Stimulated activated naive CD8-positive, alpha-beta T cell treated with anti-CD3 and anti-CD28 coated beads, Interleukin-15, Interleukin-2, amounts not matched to agents 100 ng/mL and 50 ng/mL, for 24 hours (primary cell): ENCODE results near the gene LACRT.

Experiments used
- H3K27ac Mint-ChIP-seq: one replicate; pipeline ENCODE4 v1.8.0; 2021; ENCODE audit warnings: mild to moderate bottlenecking, mixed read lengths
- H3K27me3 Mint-ChIP-seq: one replicate; pipeline ENCODE4 v1.8.0; 2021; ENCODE audit warnings: mixed read lengths
- H3K36me3 Mint-ChIP-seq: one replicate; pipeline ENCODE4 v1.8.0; 2021; ENCODE audit warnings: low read depth, mixed read lengths
- H3K4me1 Mint-ChIP-seq: one replicate; pipeline ENCODE4 v1.8.0; 2021; ENCODE audit warnings: low read depth, mixed read lengths
- H3K4me3 Mint-ChIP-seq: one replicate; pipeline ENCODE4 v1.8.0; 2021; ENCODE audit warnings: mild to moderate bottlenecking, mixed read lengths
- H3K9me3 Mint-ChIP-seq: one replicate; pipeline ENCODE4 v1.8.0; 2021; ENCODE audit warnings: mixed read lengths

LACRT gene

GRCh38 chr12:54622463-54623183, 12.1 kb downstream of the LACRT start:
- Mint-ChIP-seq H3K4me1 (no peaks in the 10 kb centered on the region), H3K27me3 (peaks cover 69% of the 10 kb centered on the region), H3K36me3 (no peaks in the 10 kb centered on the region), H3K9me3 (peaks cover 7% of the 10 kb centered on the region), H3K27ac (no peak overlapping the region), H3K4me3 (no peak overlapping the region)

GRCh38 chr12:54616933-54617680, 17.6 kb downstream of the LACRT start:
- Mint-ChIP-seq H3K27me3 (peaks cover 44% of the 10 kb centered on the region), H3K27ac (no peak overlapping the region), H3K4me1 (peaks cover 7% of the 10 kb centered on the region), H3K36me3 (no peaks in the 10 kb centered on the region), H3K9me3 (no peaks in the 10 kb centered on the region), H3K4me3 (no peak overlapping the region)

- Mint-ChIP-seq H3K36me3 (no peaks in the 10 kb centered on the region), H3K4me3 (no peak overlapping the region), H3K27ac (no peak overlapping the region), H3K9me3 (no peaks in the 10 kb centered on the region), H3K27me3 (peaks cover 22% of the 10 kb centered on the region), H3K4me1 (peaks cover 7% of the 10 kb centered on the region)
Observed at GRCh38 chr12:54612225-54612750, 22.4 kb downstream of the LACRT start.

- no peak overlapping the region for H3K4me3 Mint-ChIP-seq
- no peak overlapping the region for H3K27ac Mint-ChIP-seq
- peaks cover 1% of the 10 kb centered on the region for H3K4me1 Mint-ChIP-seq
- H3K27me3 Mint-ChIP-seq: peaks cover 16% of the 10 kb centered on the region
- H3K9me3 Mint-ChIP-seq: no peaks in the 10 kb centered on the region
- H3K36me3 Mint-ChIP-seq: no peaks in the 10 kb centered on the region
Observed at GRCh38 chr12:54611715-54612149, 23.0 kb downstream of the LACRT start.

GRCh38 chr12:54608769-54609168, 25.9 kb downstream of the LACRT start:
- no peaks in the 10 kb centered on the region for H3K9me3 Mint-ChIP-seq
- H3K36me3 Mint-ChIP-seq: no peaks in the 10 kb centered on the region
- peak overlapping the region; percentile 29 for H3K27ac Mint-ChIP-seq
- no peaks in the 10 kb centered on the region for H3K4me1 Mint-ChIP-seq
- no peak overlapping the region for H3K4me3 Mint-ChIP-seq
- peaks cover 3% of the 10 kb centered on the region for H3K27me3 Mint-ChIP-seq

- Mint-ChIP-seq H3K27me3 (no peaks in the 10 kb centered on the region), H3K36me3 (no peaks in the 10 kb centered on the region), H3K4me1 (peaks cover 2% of the 10 kb centered on the region), H3K9me3 (no peaks in the 10 kb centered on the region), H3K27ac (no peak overlapping the region), H3K4me3 (no peak overlapping the region)
Observed at GRCh38 chr12:54608156-54608555, 26.5 kb downstream of the LACRT start.

GRCh38 chr12:54606556-54606955, 28.1 kb downstream of the LACRT start:
- no peak overlapping the region for H3K4me3 Mint-ChIP-seq
- H3K9me3 Mint-ChIP-seq: no peaks in the 10 kb centered on the region
- no peak overlapping the region for H3K27ac Mint-ChIP-seq
- no peaks in the 10 kb centered on the region for H3K27me3 Mint-ChIP-seq
- H3K4me1 Mint-ChIP-seq: peaks cover 4% of the 10 kb centered on the region
- no peaks in the 10 kb centered on the region for H3K36me3 Mint-ChIP-seq

- Mint-ChIP-seq H3K4me3 (no peak overlapping the region), H3K36me3 (no peaks in the 10 kb centered on the region), H3K27ac (no peak overlapping the region), H3K9me3 (no peaks in the 10 kb centered on the region), H3K4me1 (peaks cover 4% of the 10 kb centered on the region), H3K27me3 (no peaks in the 10 kb centered on the region)
Observed at GRCh38 chr12:54605138-54605970, 29.3 kb downstream of the LACRT start.

GRCh38 chr12:54604436-54604835, 30.3 kb downstream of the LACRT start:
- Mint-ChIP-seq H3K4me3 (no peak overlapping the region), H3K27ac (no peak overlapping the region), H3K4me1 (peaks cover 4% of the 10 kb centered on the region), H3K27me3 (no peaks in the 10 kb centered on the region), H3K9me3 (no peaks in the 10 kb centered on the region), H3K36me3 (no peaks in the 10 kb centered on the region)

- Mint-ChIP-seq H3K4me1 (peaks cover 4% of the 10 kb centered on the region), H3K27me3 (no peaks in the 10 kb centered on the region), H3K27ac (no peak overlapping the region), H3K4me3 (no peak overlapping the region), H3K36me3 (no peaks in the 10 kb centered on the region), H3K9me3 (no peaks in the 10 kb centered on the region)
Observed at GRCh38 chr12:54603872-54604271, 30.8 kb downstream of the LACRT start.

- no peaks in the 10 kb centered on the region for H3K36me3 Mint-ChIP-seq
- no peak overlapping the region for H3K27ac Mint-ChIP-seq
- H3K27me3 Mint-ChIP-seq: no peaks in the 10 kb centered on the region
- H3K4me3 Mint-ChIP-seq: no peak overlapping the region
- peaks cover 4% of the 10 kb centered on the region for H3K4me1 Mint-ChIP-seq
- H3K9me3 Mint-ChIP-seq: no peaks in the 10 kb centered on the region
Observed at GRCh38 chr12:54603173-54603814, 31.4 kb downstream of the LACRT start.

GRCh38 chr12:54602661-54603060, 32.0 kb downstream of the LACRT start:
- Mint-ChIP-seq H3K4me3 (no peak overlapping the region), H3K4me1 (peaks cover 4% of the 10 kb centered on the region), H3K9me3 (no peaks in the 10 kb centered on the region), H3K27me3 (no peaks in the 10 kb centered on the region), H3K27ac (no peak overlapping the region), H3K36me3 (no peaks in the 10 kb centered on the region)

- H3K27me3 Mint-ChIP-seq: peaks cover 4% of the 10 kb centered on the region
- peaks cover 4% of the 10 kb centered on the region for H3K4me1 Mint-ChIP-seq
- H3K4me3 Mint-ChIP-seq: no peak overlapping the region
- H3K9me3 Mint-ChIP-seq: no peaks in the 10 kb centered on the region
- no peak overlapping the region for H3K27ac Mint-ChIP-seq
- no peaks in the 10 kb centered on the region for H3K36me3 Mint-ChIP-seq
Observed at GRCh38 chr12:54601841-54602240, 32.9 kb downstream of the LACRT start.

- Mint-ChIP-seq H3K27ac (no peak overlapping the region), H3K4me1 (peaks cover 4% of the 10 kb centered on the region), H3K4me3 (no peak overlapping the region), H3K9me3 (no peaks in the 10 kb centered on the region), H3K27me3 (peaks cover 9% of the 10 kb centered on the region), H3K36me3 (no peaks in the 10 kb centered on the region)
Observed at GRCh38 chr12:54598970-54599369, 35.7 kb downstream of the LACRT start.
